HG03060 (cell line): ENCODE measurements around the gene GSG1L.

Experiments
- ATAC-seq: cut with Tn5 transposase; IDR thresholded peaks from one replicate; pipeline ENCODE4 v1.9.1; 2021; ENCODE audit warnings: low read depth, moderate number of reproducible peaks; ENCODE audit not compliant: unreplicated experiment

The GSG1L gene

DNA sequence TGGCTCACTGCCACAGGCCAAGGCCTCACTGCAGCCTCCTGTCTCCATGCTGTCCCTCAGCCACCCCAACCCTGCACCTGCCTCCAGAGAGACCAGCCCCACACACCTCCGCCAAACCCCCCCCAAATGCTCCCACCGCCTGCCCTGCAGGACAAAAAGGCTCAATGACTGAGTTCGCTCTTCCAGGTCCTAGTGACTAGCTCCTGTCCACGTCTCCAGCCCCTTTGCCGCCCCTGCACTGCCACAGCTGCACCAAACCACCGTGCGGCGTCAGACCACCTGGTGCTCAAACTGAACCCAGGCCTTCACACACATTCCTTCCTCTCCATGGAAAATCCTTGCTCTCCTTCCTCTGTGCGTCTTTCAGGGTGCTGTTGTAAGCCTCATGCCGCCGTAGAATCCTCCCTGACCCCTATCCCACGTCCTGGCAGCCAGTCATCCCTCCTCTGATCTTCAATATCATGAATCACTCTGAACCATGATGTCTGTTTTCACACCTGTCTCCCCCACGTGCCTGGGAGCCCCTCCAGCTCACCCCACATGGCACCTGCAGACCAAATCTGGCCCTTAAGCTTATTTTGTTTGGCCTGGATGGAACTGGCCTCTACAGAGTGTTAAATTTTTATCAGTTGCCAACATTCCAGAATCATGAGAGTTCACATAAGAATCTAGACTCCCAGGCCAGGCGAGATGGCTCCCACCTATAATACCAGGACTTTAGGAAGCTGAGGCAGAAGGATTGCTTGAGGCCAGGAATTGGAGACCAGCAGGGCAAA is 4.3 kb upstream of the GSG1L start:
- no peak for ATAC-seq

DNA sequence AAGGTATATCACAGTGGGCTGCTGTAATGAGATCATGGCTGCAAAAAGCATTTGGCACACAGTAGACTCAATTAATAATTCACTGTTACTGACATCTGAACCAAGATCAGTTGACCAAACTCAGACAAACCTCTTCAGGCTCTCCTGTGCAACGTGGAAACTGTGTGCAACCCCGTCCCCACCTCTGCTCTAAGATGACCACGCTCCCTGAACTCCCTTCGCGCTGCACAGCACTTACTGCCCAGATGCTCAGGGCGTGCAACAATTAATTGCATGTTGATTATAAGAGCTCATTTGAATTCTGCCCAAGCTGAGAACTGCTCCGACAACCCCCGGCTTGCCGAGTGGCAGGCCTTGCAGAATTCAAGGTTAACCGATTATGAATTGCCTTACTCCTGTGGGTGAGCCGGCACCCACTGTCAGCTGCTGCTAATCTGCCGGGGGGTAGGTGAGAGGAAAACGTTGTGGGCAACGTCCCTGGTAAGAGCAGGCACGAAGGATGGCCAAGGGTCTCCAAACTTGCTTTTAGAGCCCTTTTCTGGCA is 1.3 kb upstream of the GSG1L start:
- no peak for ATAC-seq

DNA sequence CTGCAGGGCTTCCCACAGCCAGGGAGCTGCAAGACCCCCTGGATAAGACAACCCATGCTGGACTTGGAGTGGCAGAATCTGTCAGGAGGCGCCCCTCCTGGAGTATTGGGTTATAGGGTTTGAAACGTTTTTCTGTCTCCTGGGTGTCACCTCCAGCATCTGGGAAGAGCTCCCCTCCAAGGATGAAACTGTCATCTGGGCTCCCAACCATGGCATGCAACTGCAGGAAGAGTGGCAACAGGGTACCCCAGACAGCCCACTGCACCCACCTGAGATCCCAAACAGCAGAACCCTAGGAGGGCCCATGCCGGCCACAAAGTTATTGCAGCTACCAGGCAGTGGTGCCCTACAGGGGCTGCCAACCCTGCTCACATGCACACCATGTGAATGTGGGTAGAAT is 636 bp upstream of the GSG1L start:
- ATAC-seq: no peak

DNA sequence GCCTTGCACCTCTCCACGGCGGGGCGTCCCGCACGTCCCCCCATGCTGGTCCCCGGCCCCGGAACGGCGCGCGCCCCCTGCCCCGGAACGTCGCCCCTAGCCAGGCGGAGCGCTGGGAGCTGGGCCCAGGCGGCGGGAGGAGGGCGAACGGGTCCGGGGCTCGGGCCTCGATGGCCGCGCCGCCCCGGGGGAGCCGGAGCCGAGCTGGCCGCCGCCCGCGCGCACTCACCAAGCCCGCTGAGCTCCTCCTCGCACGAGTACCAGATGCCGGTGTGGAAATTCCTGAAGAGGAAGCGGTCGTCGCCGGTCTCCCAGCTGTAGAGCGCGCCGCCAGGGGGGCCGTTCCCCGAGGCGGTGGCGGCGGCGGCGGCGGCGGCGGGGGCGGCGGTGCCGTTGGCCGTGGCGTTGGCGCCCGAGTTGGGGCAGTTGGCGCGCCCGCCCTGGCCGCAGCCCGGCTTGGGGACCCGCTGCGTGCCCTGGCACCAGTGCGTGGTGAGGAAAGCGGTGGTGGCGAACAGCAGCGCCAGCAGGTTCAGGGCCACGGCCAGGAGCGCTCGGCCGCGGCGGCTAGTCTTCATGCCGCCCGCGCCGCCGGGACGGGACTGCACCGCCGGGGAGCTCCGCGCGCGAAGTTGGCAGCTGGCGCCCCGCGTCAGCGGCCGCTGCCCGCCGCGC is 530 bp downstream of the GSG1L start:
- no peak for ATAC-seq

DNA sequence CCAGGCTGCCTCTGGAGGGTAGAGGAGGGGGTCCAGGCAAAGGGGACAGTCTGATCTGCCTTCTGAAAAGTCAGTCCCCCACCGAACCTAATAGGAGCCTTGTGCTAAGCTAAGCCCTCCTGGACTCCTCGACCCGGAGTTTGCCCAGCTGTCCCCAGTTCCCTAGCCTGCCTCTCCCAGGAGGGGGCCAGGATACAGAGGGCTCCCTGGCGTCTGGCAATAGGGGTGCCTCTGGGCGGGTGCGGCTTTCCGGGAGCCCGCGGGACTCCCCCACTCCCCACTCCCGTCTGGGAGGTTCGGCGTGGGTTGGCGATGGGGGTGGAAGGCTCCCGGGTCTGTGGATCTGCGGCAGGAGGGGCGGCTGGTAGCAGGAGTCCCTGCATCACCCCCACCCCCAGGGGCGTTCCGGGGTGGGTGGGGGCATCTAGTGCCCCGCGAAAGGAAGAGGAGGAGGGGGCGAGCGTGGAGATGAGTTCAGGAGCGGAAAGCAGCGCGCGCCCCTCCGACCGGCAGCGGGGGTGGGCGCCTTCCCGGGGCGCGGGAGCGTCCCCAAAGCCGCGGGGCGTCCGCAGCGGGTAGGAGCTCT is 1.2 kb downstream of the GSG1L start:
- no peak for ATAC-seq

DNA sequence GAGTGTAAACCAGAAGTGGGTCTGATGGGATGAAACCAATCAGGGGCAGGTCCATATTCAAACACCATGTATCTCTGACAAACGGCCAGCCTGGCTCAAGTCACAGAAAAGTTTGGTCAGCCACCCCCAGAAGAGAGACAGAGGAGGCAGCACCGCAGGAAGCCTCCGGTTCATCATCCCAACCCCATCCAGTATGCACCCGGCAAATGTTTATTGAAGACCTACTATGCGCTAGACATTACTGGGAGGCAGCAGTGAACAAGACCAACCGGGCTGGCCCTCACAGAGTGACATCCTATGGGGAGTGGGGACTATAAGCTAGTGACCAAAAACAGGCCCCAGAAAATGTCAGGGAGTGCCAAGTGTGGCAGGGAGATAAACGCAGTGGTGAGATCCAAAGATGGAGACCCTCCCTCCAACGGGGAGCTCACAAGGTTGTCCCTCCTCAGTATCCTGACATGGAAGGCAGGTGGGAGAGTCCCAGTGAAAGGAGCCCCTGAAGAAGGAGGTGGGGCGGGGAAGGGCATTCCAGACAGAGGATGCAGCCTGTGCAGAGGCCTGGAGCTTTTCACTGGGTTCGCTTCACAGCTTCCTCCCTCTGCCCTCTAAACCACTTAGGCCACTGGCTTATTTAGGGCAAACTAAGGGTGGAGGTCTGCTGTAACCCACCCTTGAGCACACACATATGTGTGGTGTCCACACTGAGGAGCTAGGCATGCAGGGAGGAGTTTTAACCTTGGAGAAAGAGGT is 2.0 kb downstream of the GSG1L start:
- no peak for ATAC-seq

DNA sequence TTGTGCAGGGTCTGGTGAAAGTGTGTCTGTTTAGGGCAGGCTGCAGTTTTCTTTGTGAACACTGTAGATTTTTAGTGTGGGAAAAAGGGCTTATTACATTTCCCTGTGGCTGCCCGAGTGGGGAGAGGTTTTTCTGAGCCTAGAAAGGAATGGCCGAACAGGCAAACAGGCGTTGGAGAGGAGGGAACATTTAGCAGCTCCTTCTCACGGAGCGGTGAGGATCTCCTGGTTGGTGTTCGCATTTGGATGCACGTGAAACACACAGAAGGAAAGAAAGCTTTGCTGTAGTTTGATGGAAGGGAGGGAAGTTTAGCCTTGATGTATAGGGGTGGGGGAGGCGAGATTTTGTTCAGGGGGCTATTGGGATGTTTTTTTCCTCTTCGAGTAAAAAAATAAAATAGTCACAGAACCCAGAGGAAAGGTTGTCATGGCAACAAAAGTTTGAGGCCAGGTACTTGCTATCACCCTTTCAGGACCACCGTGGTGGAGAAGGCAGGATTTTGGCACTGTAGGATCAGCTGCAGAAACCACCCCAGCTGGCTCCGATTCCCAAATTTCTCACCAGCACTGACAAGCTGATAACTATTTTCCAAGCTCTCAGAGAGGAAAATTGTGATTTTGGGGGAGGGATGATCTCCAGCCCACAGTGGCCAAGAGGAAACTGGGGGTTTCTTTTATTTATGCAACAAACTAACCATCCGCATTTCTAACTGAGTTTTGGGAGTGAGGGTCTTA is 3.5 kb downstream of the GSG1L start:
- no peak for ATAC-seq

DNA sequence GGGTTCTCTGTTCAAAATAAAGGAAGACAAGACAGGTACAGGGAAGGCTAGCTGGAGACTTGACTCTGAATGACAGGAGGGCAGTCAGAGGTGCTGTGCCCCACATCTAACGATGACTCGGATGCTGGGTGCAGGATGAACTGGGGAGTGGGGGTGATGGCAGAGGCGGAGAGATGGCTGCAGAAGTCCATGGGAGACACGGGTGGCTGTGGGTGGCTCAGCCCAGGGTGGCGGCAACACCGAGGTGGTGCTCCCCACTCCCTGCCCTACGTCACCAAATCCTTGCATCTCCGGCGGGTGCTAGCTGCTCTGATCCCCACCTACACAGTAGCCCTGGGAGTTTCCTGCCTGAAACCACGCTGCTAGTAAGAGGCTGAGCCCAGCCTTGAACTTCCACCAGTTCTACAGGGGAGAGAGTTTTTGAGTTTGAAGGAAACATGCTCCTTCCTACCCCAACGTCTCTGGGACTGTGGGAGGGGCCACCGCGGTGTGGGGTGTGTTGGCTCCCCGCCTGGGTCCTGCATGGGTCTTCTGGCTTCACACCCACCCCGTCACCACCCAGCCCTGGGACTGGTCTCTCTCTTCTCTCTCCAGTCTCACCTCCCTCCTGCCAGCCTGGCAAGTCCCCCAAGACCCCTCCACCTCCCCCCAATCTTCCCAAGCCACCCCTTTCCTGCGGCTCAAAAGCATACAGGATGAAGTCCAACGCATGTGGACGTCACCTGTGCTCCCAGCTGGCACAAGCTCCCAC is 4.5 kb downstream of the GSG1L start:
- ATAC-seq: no peak

DNA sequence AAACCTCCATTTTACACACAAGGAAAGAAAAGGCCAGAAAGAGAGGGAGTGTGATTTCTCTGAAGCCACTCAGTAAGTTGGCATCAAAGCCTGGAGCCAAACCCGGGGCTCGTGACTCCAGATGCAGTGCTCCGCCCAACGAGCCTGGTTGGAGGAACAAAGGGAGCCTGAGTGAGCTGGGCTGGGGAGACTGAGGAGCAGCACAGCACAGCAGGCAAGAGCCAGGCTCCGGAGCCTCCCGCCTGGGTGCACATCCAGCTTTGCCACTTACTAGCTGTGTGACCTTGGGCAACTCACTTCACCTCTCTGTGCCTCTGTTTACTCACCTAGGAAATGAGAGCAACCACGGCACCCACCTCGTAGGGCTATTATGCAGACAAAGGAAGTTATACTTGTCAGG is 5.6 kb downstream of the GSG1L start:
- ATAC-seq: no peak

DNA sequence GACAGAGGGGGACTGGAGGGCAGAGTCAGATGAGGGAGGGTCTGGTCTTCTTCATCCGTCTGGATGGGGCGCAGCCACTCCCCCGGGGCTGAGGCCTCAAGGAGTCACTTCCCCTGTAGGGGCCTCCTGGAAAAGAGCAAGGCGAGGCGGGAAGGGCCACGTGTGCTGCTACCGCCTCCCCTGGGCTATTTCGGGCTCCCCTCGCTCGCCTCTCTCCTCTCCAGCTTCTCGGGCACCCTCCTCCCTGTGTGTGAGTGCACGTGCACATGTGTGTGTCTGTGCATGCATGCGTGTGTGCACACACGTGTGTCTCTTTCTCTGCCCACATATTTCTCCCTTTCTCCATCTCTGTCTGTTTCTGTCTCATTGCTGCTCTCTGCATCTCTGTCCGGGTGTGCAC is 10.1 kb downstream of the GSG1L start:
- no peak for ATAC-seq

DNA sequence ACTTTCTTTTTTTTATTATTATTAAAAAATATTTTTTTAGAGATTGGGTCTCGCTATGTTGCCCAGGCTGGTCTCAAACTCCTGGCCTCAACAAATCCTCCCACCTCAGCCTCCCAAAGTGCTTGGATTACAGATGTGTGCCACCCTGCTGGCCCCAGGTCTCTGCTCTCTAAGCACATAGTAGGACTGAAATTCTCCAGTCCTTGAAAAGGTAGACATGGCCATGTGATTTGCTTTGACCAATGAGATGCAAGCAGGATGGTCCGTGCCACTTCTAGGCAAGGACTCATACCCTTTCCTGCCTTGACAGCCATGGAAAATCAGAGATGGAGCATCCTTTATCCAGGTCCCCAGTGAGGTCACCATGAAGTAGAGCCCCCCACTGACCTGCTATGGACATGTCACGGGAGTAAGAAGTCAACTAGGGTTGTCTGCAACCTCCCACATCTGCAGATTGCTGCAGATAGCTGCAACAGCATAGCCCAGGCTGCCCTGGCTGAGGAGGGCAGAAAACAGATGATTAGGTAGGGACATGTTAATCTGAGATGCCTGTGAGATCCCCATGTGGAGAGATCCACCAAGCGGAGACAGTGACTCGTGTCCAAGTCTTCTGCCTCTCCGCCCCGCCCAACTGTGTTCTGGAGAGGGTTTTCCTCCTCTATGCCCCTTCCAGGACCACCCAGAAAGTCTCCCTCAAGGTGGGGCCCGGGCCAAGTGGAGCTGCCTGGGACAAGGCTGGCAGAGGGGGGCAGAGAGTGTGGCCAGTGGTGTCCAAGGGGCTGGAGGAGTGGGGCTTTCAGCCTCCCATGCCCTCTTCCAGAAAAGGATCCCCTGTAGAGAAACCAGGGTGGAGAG is 11.0 kb downstream of the GSG1L start:
- no peak for ATAC-seq

DNA sequence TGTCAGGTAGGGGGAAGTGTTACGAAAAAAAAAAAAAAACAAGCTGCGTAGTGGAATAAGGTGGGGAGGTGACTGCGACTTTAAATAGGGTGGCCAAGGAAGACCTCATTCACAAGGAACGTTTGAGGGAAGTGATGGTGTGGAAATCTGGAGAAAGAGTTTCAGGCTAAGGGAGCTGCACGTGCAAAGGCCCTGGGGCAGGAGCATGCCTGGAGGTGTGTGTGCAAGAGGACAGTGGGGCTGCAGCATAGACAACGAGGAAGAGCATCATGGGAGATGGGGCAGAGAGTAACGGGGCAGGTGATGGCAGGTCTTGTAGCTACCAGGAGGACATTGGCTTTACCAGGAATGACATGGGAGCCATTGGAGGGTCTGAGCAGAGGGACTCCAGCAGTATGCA is 12.0 kb downstream of the GSG1L start:
- no peak for ATAC-seq

DNA sequence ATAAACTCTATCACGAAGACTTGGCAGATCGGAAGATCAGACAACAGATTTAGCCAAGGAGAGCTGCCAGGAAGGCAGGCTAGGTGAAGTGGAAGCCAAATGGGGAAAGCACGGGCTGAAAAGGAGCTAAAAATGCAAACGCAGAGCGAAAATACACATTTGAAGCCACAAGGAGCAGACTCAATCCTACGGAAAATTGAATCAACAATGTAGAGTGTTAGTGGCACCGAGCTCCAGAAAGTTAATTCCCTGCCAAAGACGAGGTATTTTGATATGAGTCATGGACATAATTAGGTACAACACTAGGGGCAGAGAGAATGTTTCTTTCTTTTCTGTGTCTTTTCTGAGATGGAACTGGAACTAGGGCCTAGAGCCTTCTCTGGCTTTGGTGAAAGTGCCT is 20.7 kb downstream of the GSG1L start:
- no peak for ATAC-seq

DNA sequence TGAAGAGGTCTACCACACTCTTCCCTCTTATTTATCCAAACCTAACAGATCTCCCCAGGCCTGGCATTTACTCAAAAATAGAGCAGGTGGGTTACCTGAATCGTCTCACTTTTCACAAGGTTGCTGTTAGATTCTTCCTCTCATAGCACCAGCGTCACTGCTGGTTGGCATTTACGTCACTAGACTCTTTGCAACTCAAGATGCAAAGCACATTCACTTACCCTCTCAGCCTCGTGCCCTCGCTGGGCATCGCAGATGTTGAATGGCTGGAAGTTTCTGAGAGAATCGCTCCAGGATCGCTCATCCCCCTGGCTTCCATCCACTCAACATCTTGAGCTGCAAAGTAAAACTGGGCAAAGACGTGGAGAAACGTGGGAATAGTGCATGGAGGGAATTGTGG is 21.9 kb downstream of the GSG1L start:
- ATAC-seq: no peak

DNA sequence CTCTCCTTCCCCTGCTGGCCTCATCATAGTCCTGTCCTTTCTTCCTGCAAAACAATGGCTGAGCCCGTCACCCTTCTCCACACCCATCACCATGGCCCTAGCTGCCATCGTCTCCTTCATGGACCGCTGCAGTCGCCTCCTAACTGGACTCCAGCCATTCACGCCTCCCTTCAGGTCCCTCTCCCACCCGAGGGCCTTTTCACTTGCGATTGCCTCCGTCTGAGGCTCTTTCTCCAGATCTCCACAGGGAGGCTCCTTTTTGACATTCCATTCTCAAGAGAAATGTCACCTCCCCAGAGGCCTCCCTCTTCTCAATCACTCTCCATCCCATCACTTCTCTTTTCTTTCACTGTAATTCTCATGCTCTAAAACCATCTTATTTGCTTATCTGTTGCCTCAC is 23.5 kb downstream of the GSG1L start:
- ATAC-seq: no peak

DNA sequence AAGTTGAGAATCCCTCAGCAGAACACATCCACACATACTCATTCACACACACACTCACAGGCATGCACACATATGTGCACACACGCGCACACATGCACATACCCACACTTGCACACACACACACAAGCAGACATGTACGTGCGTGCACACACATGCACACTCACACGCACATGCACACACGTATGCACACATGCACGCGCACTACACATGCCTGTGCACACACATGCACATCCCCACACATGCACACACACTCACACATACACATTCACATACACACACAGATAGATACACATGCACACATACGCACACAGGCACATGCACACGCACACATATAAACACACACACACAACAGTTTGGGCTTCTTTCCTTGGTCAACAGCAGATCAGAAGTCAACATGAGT is 24.0 kb downstream of the GSG1L start:
- ATAC-seq: no peak

DNA sequence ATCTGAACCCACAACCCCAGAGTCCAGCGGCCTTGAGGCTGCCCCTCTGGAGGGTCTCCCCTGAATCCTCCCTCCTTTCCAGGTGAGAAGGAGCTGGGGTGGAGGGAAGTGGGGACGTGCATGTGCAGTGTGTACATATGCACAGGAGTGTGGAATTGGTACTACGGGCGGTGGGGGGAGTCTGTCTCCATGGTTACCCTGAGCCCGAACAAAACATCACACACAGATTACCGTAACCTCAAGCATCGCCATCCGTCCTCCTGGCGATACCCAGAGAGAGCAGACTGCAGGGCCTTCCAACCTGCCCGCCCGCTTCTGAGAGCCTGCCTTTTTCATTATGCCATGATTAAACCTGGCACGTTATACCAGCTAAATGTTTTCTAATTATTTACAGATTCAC is 25.1 kb downstream of the GSG1L start:
- no peak for ATAC-seq

DNA sequence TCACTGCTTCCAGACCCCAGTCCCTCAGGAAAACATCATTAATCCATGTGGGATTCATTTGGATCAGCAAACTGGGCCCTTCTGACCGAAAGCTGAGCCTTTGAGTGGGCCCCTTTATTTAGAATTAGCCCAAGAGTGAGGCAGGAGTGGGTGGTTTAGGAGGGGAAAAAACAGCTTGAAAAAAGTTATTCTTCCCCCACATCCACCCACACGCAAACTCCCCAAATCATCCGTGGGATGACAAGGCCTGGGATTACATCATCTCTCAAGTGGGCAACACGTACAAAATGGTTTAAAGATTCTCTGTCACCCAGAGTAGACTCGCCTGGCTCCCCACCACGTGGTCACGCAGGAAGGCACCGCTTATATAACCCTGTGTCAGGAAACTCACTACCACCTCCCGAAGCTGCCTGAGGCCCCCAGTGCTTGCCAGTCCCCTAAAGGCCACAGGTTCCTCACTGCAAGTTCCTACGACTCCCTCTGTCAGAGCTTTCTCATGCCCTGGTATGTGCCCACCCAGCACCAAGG is 27.6 kb downstream of the GSG1L start:
- ATAC-seq: no peak

DNA sequence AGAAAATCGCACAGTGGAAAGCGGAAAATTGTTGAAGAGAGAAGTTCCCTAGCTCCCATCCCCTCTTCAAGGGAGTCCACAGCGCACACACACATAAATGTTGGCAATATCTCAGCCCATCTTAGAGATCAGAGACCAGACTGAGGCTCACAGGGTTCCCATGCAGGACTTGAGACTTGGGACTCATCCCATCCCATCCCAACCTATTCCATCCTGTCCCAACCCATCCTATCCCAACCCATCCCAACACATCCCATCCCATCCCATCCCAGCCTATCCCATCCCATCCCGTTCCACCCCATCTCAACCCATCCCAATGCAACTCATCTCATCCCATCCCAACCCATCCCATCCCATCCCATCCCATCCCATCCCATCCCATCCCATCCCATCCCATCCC is 29.6 kb downstream of the GSG1L start:
- ATAC-seq: no peak
